Vagina (tissue), 2 donors: ENCODE measurements around the gene CUBN.

ENCODE experiments used
- POLR2AphosphoS5 ChIP-seq, 2 donors: sonication (generic); formaldehyde crosslinking; IDR thresholded peaks; one replicate each; pipeline ENCODE4 v1.9.0; 2017; ENCODE audit warnings: antibody characterized with exemption in 2 of 2, mild to moderate bottlenecking in 2 of 2, low read depth in 1 of 2; ENCODE audit not compliant: insufficient read depth in 1 of 2
- TF ChIP-seq, protein P1 (sequence below), 3 experiments: fragments of 450-650 bp in 2 of 3; fragments of 200-600 bp in 1 of 3; sonication (generic) in 1 of 3; IDR thresholded peaks; one replicate each; pipeline ENCODE4 v1.5.1; 2017 to 2019; ENCODE audit warnings: antibody characterized with exemption in 3 of 3, mild to moderate bottlenecking in 2 of 3, moderate library complexity in 2 of 3

DNA sequence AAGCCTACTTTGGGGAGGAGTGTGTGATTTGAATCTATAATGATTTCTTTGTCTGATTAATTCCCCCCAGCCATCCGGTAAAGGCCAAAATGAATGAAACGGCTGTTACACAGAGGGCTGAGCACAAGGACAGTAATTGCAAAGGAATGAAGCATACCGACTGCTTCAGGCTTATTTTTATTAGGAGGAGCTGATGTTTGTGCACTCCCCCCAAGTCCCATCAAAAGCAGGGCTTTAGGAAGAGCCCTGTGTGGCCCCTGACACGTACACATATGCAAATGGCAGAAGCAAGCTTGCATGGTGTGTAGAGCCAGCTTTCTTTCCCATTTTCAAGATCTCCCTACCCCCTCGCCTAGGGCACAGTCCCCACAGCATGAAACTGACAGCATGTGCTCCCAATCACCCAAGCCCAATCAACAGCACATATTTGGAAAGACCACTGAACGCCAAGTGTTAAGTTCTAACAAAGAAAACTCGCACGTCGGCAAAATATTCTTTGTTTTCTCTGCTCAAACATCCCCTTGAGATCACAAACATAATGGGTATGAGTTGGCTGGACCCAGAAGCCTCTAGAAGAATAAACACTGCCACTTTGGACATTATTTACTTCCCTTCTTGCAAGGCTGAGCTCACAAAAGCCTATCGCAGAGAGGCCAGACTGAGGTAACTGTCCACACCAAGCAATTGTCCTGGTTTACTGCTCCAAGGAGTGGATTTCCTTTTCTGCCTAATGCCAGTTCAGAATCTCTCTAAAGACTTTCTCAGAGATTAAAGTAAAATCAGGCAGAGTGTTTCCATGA lies 143.0 kb downstream of the CUBN start:
- peak in 1 of 2 donors; percentile 11 for TF ChIP-seq POLR2AphosphoS5 (IDR thresholded peaks at IDR 0.05; ENCODE audit: insufficient read depth in 1 of 2, low read depth in 1 of 2)
- TF ChIP-seq, protein P1, sequence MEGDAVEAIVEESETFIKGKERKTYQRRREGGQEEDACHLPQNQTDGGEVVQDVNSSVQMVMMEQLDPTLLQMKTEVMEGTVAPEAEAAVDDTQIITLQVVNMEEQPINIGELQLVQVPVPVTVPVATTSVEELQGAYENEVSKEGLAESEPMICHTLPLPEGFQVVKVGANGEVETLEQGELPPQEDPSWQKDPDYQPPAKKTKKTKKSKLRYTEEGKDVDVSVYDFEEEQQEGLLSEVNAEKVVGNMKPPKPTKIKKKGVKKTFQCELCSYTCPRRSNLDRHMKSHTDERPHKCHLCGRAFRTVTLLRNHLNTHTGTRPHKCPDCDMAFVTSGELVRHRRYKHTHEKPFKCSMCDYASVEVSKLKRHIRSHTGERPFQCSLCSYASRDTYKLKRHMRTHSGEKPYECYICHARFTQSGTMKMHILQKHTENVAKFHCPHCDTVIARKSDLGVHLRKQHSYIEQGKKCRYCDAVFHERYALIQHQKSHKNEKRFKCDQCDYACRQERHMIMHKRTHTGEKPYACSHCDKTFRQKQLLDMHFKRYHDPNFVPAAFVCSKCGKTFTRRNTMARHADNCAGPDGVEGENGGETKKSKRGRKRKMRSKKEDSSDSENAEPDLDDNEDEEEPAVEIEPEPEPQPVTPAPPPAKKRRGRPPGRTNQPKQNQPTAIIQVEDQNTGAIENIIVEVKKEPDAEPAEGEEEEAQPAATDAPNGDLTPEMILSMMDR (IDR thresholded peaks at IDR 0.05): no peak
